Measurements from ENCODE around the gene EPHA7. TPM values are rescaled to one million over a fixed set of nuclear protein-coding genes. Genes with fewer than 3 reads are reported as not detected.

The EPHA7 gene
- total RNA-seq, 1 experiment from 2014 or later, result not detected

- ATAC-seq (no peak), DNase-seq (ENCODE audit: low read depth, low spot score) (no peak)
- ChIA-PET RAD21 (ENCODE audit: low non-redundant PET in 1 of 2, low total read pairs in 2 of 2, uncharacterized antibody in 2 of 2, unreplicated experiment in 2 of 2) (no interaction called here), CTCF (no interaction called here), POLR2A (no interaction called here)
- intact Hi-C loops (cut with micrococcal nuclease), result no loop called here
- no peaks in the 10 kb centered on the region for H3K79me2 ChIP-seq (ENCODE audit: insufficient read depth, low read length)
- H3K9me3 ChIP-seq (ENCODE audit: control insufficient read depth in 1 of 2, insufficient read depth in 1 of 2, low read depth in 1 of 2, low read length in 2 of 2), result 0 out of 4 replicates have a peak, but pooled peaks cover 6% of the 10 kb centered on the region in 2 experiments
- H3K27ac ChIP-seq (ENCODE audit: low read depth, low read length), result no peak overlapping the region
- H3K27me3 ChIP-seq (ENCODE audit: insufficient read depth, low read length), result no peaks in the 10 kb centered on the region
- no peaks in the 10 kb centered on the region for H3K9me2 ChIP-seq (ENCODE audit: insufficient read depth)
- no peaks in the 10 kb centered on the region for H4K20me1 ChIP-seq (ENCODE audit: insufficient read depth)
- no peaks in the 10 kb centered on the region for H3K36me3 ChIP-seq (ENCODE audit: control insufficient read depth in 1 of 2, insufficient read depth in 2 of 2, low read length in 2 of 2)
- H2AFZ ChIP-seq (ENCODE audit: low read depth, low read length, poor library complexity, severe bottlenecking), result no peak overlapping the region
- H3K9ac ChIP-seq (ENCODE audit: low read length), result no peak overlapping the region
- H3K4me1 ChIP-seq (ENCODE audit: control insufficient read depth in 1 of 2, insufficient read depth in 2 of 2, low read length in 2 of 2), result no peaks in the 10 kb centered on the region
- H3K4me2 ChIP-seq (ENCODE audit: low read length), result no peak overlapping the region
- no peak overlapping the region for H3K4me3 ChIP-seq (replicated peaks in 1 of 2; ENCODE audit: low read depth in 1 of 2, low read length in 2 of 2)
- BruUV-seq (replicated peaks), result no TSS peak
- TF ChIP-seq POLR2A (IDR thresholded peaks at IDR 0.05; ENCODE audit: borderline replicate concordance, extremely low read depth, insufficient read depth, insufficient read length), result no peak
- no peak for TF ChIP-seq ELF1 (IDR thresholded peaks at IDR 0.05; ENCODE audit: borderline replicate concordance, low read depth)
- no peak for TF ChIP-seq ZNF274 (IDR thresholded peaks at IDR 0.05; ENCODE audit: low read depth, low read length)
- TF ChIP-seq, protein P1, sequence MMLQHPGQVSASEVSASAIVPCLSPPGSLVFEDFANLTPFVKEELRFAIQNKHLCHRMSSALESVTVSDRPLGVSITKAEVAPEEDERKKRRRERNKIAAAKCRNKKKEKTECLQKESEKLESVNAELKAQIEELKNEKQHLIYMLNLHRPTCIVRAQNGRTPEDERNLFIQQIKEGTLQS (IDR thresholded peaks at IDR 0.05), result no peak
- TF ChIP-seq TCF7L2 (IDR thresholded peaks at IDR 0.05; ENCODE audit: borderline replicate concordance, extremely low read depth, insufficient read depth, insufficient read length), result no peak
Measured at GRCh38 chr6:93293872-93294271, 125.5 kb downstream of the EPHA7 start.

GRCh38 chr6:93293460-93293859 lies 125.9 kb downstream of the EPHA7 start:
- H3K79me2 ChIP-seq (ENCODE audit: insufficient read depth, low read length), result no peaks in the 10 kb centered on the region
- CTCF ChIA-PET, result no interaction called here
- H3K27ac ChIP-seq (ENCODE audit: low read depth, low read length), result no peak overlapping the region
- ATAC-seq, result no peak
- no peaks in the 10 kb centered on the region for H3K9me2 ChIP-seq (ENCODE audit: insufficient read depth)
- no peaks in the 10 kb centered on the region for H3K36me3 ChIP-seq (ENCODE audit: control insufficient read depth in 1 of 2, insufficient read depth in 2 of 2, low read length in 2 of 2)
- H4K20me1 ChIP-seq (ENCODE audit: insufficient read depth), result no peaks in the 10 kb centered on the region
- no peaks in the 10 kb centered on the region for H3K4me1 ChIP-seq (ENCODE audit: control insufficient read depth in 1 of 2, insufficient read depth in 2 of 2, low read length in 2 of 2)
- no peak for DNase-seq (ENCODE audit: low read depth, low spot score)
- H3K4me3 ChIP-seq (replicated peaks in 1 of 2; ENCODE audit: low read depth in 1 of 2, low read length in 2 of 2), result no peak overlapping the region
- no peak overlapping the region for H2AFZ ChIP-seq (ENCODE audit: low read depth, low read length, poor library complexity, severe bottlenecking)
- POLR2A ChIA-PET, result no interaction called here
- no peak overlapping the region for H3K4me2 ChIP-seq (ENCODE audit: low read length)
- no peaks in the 10 kb centered on the region for H3K27me3 ChIP-seq (ENCODE audit: insufficient read depth, low read length)
- intact Hi-C loops (cut with micrococcal nuclease), result no loop called here
- no TSS peak for BruUV-seq (replicated peaks)
- RAD21 ChIA-PET (ENCODE audit: low non-redundant PET in 1 of 2, low total read pairs in 2 of 2, uncharacterized antibody in 2 of 2, unreplicated experiment in 2 of 2), result no interaction called here
- no peak overlapping the region for H3K9ac ChIP-seq (ENCODE audit: low read length)
- peaks cover 6 to 8% of the 10 kb centered on the region in 2 experiments; a peak in 1 of 4 replicates for H3K9me3 ChIP-seq (ENCODE audit: control insufficient read depth in 1 of 2, insufficient read depth in 1 of 2, low read depth in 1 of 2, low read length in 2 of 2)
- no peak for TF ChIP-seq EZH2phosphoT487 (IDR thresholded peaks at IDR 0.05; ENCODE audit: borderline replicate concordance)
- no peak for TF ChIP-seq TCF7L2 (IDR thresholded peaks at IDR 0.05; ENCODE audit: borderline replicate concordance, extremely low read depth, insufficient read depth, insufficient read length)
- no peak for TF ChIP-seq SIN3A (IDR thresholded peaks at IDR 0.05; ENCODE audit: low read depth)
- TF ChIP-seq, protein P1 (IDR thresholded peaks at IDR 0.05), result no peak
- no peak for TF ChIP-seq RAD21 (IDR thresholded peaks at IDR 0.05; ENCODE audit: low read depth)
- TF ChIP-seq, protein P2, sequence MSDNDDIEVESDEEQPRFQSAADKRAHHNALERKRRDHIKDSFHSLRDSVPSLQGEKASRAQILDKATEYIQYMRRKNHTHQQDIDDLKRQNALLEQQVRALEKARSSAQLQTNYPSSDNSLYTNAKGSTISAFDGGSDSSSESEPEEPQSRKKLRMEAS (IDR thresholded peaks at IDR 0.05), result no peak
- TF ChIP-seq, protein P3, sequence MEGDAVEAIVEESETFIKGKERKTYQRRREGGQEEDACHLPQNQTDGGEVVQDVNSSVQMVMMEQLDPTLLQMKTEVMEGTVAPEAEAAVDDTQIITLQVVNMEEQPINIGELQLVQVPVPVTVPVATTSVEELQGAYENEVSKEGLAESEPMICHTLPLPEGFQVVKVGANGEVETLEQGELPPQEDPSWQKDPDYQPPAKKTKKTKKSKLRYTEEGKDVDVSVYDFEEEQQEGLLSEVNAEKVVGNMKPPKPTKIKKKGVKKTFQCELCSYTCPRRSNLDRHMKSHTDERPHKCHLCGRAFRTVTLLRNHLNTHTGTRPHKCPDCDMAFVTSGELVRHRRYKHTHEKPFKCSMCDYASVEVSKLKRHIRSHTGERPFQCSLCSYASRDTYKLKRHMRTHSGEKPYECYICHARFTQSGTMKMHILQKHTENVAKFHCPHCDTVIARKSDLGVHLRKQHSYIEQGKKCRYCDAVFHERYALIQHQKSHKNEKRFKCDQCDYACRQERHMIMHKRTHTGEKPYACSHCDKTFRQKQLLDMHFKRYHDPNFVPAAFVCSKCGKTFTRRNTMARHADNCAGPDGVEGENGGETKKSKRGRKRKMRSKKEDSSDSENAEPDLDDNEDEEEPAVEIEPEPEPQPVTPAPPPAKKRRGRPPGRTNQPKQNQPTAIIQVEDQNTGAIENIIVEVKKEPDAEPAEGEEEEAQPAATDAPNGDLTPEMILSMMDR (IDR thresholded peaks at IDR 0.05 in 2 of 3, conservative IDR thresholded peaks at IDR 0.05 in 1 of 3; ENCODE audit: borderline replicate concordance in 1 of 3, insufficient read depth in 1 of 3, low read depth in 2 of 3, low read length in 2 of 3), result no peak
- TF ChIP-seq, protein P4, sequence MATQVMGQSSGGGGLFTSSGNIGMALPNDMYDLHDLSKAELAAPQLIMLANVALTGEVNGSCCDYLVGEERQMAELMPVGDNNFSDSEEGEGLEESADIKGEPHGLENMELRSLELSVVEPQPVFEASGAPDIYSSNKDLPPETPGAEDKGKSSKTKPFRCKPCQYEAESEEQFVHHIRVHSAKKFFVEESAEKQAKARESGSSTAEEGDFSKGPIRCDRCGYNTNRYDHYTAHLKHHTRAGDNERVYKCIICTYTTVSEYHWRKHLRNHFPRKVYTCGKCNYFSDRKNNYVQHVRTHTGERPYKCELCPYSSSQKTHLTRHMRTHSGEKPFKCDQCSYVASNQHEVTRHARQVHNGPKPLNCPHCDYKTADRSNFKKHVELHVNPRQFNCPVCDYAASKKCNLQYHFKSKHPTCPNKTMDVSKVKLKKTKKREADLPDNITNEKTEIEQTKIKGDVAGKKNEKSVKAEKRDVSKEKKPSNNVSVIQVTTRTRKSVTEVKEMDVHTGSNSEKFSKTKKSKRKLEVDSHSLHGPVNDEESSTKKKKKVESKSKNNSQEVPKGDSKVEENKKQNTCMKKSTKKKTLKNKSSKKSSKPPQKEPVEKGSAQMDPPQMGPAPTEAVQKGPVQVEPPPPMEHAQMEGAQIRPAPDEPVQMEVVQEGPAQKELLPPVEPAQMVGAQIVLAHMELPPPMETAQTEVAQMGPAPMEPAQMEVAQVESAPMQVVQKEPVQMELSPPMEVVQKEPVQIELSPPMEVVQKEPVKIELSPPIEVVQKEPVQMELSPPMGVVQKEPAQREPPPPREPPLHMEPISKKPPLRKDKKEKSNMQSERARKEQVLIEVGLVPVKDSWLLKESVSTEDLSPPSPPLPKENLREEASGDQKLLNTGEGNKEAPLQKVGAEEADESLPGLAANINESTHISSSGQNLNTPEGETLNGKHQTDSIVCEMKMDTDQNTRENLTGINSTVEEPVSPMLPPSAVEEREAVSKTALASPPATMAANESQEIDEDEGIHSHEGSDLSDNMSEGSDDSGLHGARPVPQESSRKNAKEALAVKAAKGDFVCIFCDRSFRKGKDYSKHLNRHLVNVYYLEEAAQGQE (IDR thresholded peaks at IDR 0.05; ENCODE audit: low read depth), result no peak
- TF ChIP-seq POLR2A (IDR thresholded peaks at IDR 0.05; ENCODE audit: borderline replicate concordance, extremely low read depth, insufficient read depth, insufficient read length), result no peak
- TF ChIP-seq JUND (IDR thresholded peaks at IDR 0.05), result no peak
- no peak for TF ChIP-seq EZH2 (IDR thresholded peaks at IDR 0.05)
- TF ChIP-seq POLR2AphosphoS5 (IDR thresholded peaks at IDR 0.05; ENCODE audit: low read depth, low read length), result no peak
- TF ChIP-seq ELF1 (IDR thresholded peaks at IDR 0.05; ENCODE audit: borderline replicate concordance, low read depth), result no peak
